K562 (cell line): ENCODE results near the gene HMGXB3. TPM values are rescaled to one million over a fixed set of nuclear protein-coding genes. Genes with fewer than 3 reads are reported as not detected.

Experiments used
- CCNT2 ChIP-seq: IDR thresholded peaks from 2 replicates; pipeline ENCODE4 v1.6.1; 2011; ENCODE audit warnings: borderline replicate concordance, low read depth, mild to moderate bottlenecking, moderate library complexity, mixed read lengths, low read length; ENCODE audit not compliant: insufficient read length; ENCODE audit errors: extremely low read depth
- ESRRB ChIP-seq: fragments of 250-450 bp; sonication (Bioruptor Pico); IDR thresholded peaks from 2 replicates; pipeline ENCODE4 v1.5.0; 2020; ENCODE audit warnings: mild to moderate bottlenecking, moderate library complexity, borderline replicate concordance
- FOXP4 ChIP-seq: sonication (generic); formaldehyde crosslinking; IDR thresholded peaks from 2 replicates; pipeline ENCODE4 v1.8.0; 2022; ENCODE audit warnings: mild to moderate bottlenecking, missing genetic modification reagents, borderline replicate concordance
- RFX1 ChIP-seq: fragments of 450-650 bp; IDR thresholded peaks from 2 replicates; pipeline ENCODE4 v1.6.1; 2016; ENCODE audit warnings: mild to moderate bottlenecking, moderate library complexity
- ZBTB40 ChIP-seq, 2 experiments: fragments of 450-650 bp in 1 of 2; sonication (generic) in 1 of 2; formaldehyde crosslinking in 1 of 2; IDR thresholded peaks; 2 replicates each; pipeline versions ENCODE4 v1.7.1 to v1.9.0; 2016 to 2022; ENCODE audit warnings: inconsistent platforms in 1 of 2, mild to moderate bottlenecking in 1 of 2, missing genetic modification reagents in 1 of 2
- polyA plus RNA-seq, 8 experiments: library from polyadenylated mRNA; depleted of rRNA in 4 of 8; stranded (reverse) in 5 of 8; unstranded in 3 of 8; fragments of >200 nt; fragmentation: Nextera tagmentation in 2 of 8; fragmentation: Illumina TruSeq in 1 of 8; extraction: Ambion mirVana in 2 of 8; extraction: Trizol in 1 of 8; gene quantifications; 2 replicates each; pipeline versions ENCODE4 v1.2.1 to v1.2.3, GENCODE V29; 2011 to 2014; ENCODE audit warnings: inconsistent platforms in 1 of 8, missing spikeins in 1 of 8
- total RNA-seq, 7 experiments: library from RNA; depleted of rRNA in 6 of 7; stranded (reverse); fragments of >200 nt in 6 of 7; fragmentation: Illumina TruSeq in 2 of 7; extraction: Trizol in 2 of 7; gene quantifications; 2 replicates each; pipeline versions ENCODE4 v1.2.1 to v1.2.3, GENCODE V29; 2011 to 2021; ENCODE audit warnings: low replicate concordance in 1 of 7

HMGXB3 gene
- total and polyA plus RNA-seq, 9 of the 15 experiments (the other 6 are each of a cell fraction or from before 2014, with no cell fraction given) = 1.8 to 44.1 (median 32.2) TPM

- TF ChIP-seq ZBTB40 (IDR thresholded peaks at IDR 0.05) = peak; percentile 99
- TF ChIP-seq ZBTB40 (CRISPR knock-in tag; IDR thresholded peaks at IDR 0.05) = no peak
- TF ChIP-seq RFX1 = peak; percentile 59
- peak; percentile 46; the same call in 1 of the 2 replicates for TF ChIP-seq FOXP4 (CRISPR knock-in tag)
- peak; percentile 82 for TF ChIP-seq CCNT2
- no peak for TF ChIP-seq ESRRB (CRISPR knock-in tag)
Observed at GRCh38 chr5:150000256-150000989, at the start of gene HMGXB3, which contains the start of gene TIGD6 (continued).
